CD14-positive monocyte (primary cell): ENCODE data around the gene FHOD3. TPM values are rescaled to one million over a fixed set of nuclear protein-coding genes. Genes with fewer than 3 reads are reported as not detected.

ENCODE experiments used
- DNase-seq, 3 donors: peaks; one replicate each; pipeline ENCODE4 v3.0.0-alpha.2; 2011 to 2022
- H2AFZ ChIP-seq: 2 replicates; pipeline ENCODE4 v1.6.0; 2012; ENCODE audit warnings: mild to moderate bottlenecking, low read depth, low read length, inconsistent platforms; ENCODE audit not compliant: insufficient read depth, poor library complexity, severe bottlenecking
- H3K27ac ChIP-seq, 2 donors: 1 replicate in 1 of 2; 2 replicates in 1 of 2; pipeline ENCODE4 v1.5.1; 2012 to 2013; ENCODE audit warnings: low read length in 2 of 2, control low read depth in 1 of 2, inconsistent platforms in 1 of 2, low read depth in 1 of 2, mild to moderate bottlenecking in 1 of 2
- H3K27me3 ChIP-seq, 2 donors: one replicate each; pipeline versions ENCODE4 v1.6.0 to v1.6.1; 2011 to 2013; ENCODE audit warnings: low read length in 2 of 2; ENCODE audit not compliant: control insufficient read depth in 2 of 2, insufficient read depth in 2 of 2
- H3K36me3 ChIP-seq, 2 donors: replicated peaks in 1 of 2; 1 replicate in 1 of 2; 2 replicates in 1 of 2; pipeline versions ENCODE4 v1.5.1 to v1.6.1; 2012 to 2013; ENCODE audit warnings: low read length in 2 of 2, control low read depth in 1 of 2, inconsistent platforms in 1 of 2, mild to moderate bottlenecking in 1 of 2; ENCODE audit not compliant: insufficient read depth in 2 of 2, control insufficient read depth in 1 of 2
- H3K4me1 ChIP-seq, 2 donors: 1 replicate in 1 of 2; 2 replicates in 1 of 2; pipeline versions ENCODE4 v1.5.1 to v1.6.1; 2012 to 2013; ENCODE audit warnings: low read length in 2 of 2, control low read depth in 1 of 2, inconsistent platforms in 1 of 2, mild to moderate bottlenecking in 1 of 2, moderate library complexity in 1 of 2; ENCODE audit not compliant: insufficient read depth in 2 of 2, control insufficient read depth in 1 of 2
- H3K4me2 ChIP-seq: replicated peaks from 2 replicates; pipeline ENCODE3; 2012; ENCODE audit warnings: low read length, moderate library complexity, mild to moderate bottlenecking; ENCODE audit not compliant: poor library complexity, severe bottlenecking; ENCODE audit errors: extremely low read depth
- H3K4me3 ChIP-seq, 3 experiments: fragments of 200-600 bp in 1 of 3; sonication (generic) in 1 of 3; replicated peaks in 1 of 3; 1 replicate in 2 of 3; 2 replicates in 1 of 3; pipeline ENCODE4 v1.5.1; 2011 to 2013; ENCODE audit warnings: low read length in 3 of 3, mild to moderate bottlenecking in 3 of 3, control low read depth in 2 of 3, low read depth in 2 of 3, inconsistent platforms in 1 of 3, moderate library complexity in 1 of 3
- H3K79me2 ChIP-seq: 2 replicates; pipeline ENCODE4 v1.6.0; 2012; ENCODE audit warnings: mild to moderate bottlenecking, control low read depth, inconsistent platforms, low read length, moderate library complexity; ENCODE audit not compliant: insufficient read depth
- H3K9ac ChIP-seq: 2 replicates; pipeline ENCODE4 v1.6.0; 2017; ENCODE audit warnings: low read length, mild to moderate bottlenecking; ENCODE audit not compliant: insufficient read depth, poor library complexity, severe bottlenecking
- H3K9me3 ChIP-seq, 2 donors: replicated peaks in 1 of 2; 1 replicate in 1 of 2; 2 replicates in 1 of 2; pipeline versions ENCODE4 v1.5.1 to v1.6.1; 2012 to 2013; ENCODE audit warnings: low read length in 2 of 2, control low read depth in 1 of 2; ENCODE audit not compliant: control insufficient read depth in 1 of 2, insufficient read depth in 1 of 2
- H4K20me1 ChIP-seq: 2 replicates; pipeline ENCODE4 v1.6.0; 2012; ENCODE audit warnings: mild to moderate bottlenecking, low read length, control low read depth, moderate library complexity; ENCODE audit not compliant: insufficient read depth
- H3K27ac Mint-ChIP-seq, 7 donors: one replicate each; pipeline ENCODE4 v1.8.0; 2020; ENCODE audit warnings: mild to moderate bottlenecking in 7 of 7, mixed read lengths in 7 of 7, moderate library complexity in 6 of 7, inconsistent platforms in 2 of 7
- H3K27me3 Mint-ChIP-seq, 3 donors: one replicate each; pipeline ENCODE4 v1.8.0; 2021 to 2022; ENCODE audit warnings: low read depth in 3 of 3, mild to moderate bottlenecking in 3 of 3, mixed read lengths in 3 of 3, moderate library complexity in 3 of 3, inconsistent platforms in 1 of 3
- H3K36me3 Mint-ChIP-seq, 2 donors: one replicate each; pipeline ENCODE4 v1.8.0; 2020; ENCODE audit warnings: mixed read lengths in 2 of 2, inconsistent platforms in 1 of 2, mild to moderate bottlenecking in 1 of 2
- H3K4me1 Mint-ChIP-seq: one replicate; pipeline ENCODE4 v1.8.0; 2020; ENCODE audit warnings: mild to moderate bottlenecking, mixed read lengths
- H3K4me3 Mint-ChIP-seq, 2 donors: one replicate each; pipeline ENCODE4 v1.8.0; 2020; ENCODE audit warnings: mild to moderate bottlenecking in 2 of 2, mixed read lengths in 2 of 2, moderate library complexity in 1 of 2
- H3K9me3 Mint-ChIP-seq, 7 donors: one replicate each; pipeline ENCODE4 v1.8.0; 2020 to 2022; ENCODE audit warnings: mixed read lengths in 7 of 7, mild to moderate bottlenecking in 6 of 7, moderate library complexity in 6 of 7, inconsistent platforms in 2 of 7
- WGBS: methylation state at CpG from one replicate; pipeline ENCODE4 v1.1.5; 2013; ENCODE audit warnings: missing lambda C conversion rate; ENCODE audit not compliant: insufficient coverage; 5-methylcytosine and 5-hydroxymethylcytosine counted together
- intact Hi-C, 2 donors: fragments of 100-400 bp; cut with micrococcal nuclease; formaldehyde crosslinking; loops; one replicate each; pipeline versions ENCODE4 v1.15.0 to v1.15.1; 2023
- polyA plus RNA-seq, 3 donors: library from polyadenylated mRNA; depleted of rRNA in 1 of 3; unstranded in 2 of 3; stranded (reverse) in 1 of 3; fragments of 300-500 nt in 2 of 3; fragments of >200 nt in 1 of 3; fragmentation: Illumina TruSeq in 2 of 3; gene quantifications; 1 replicate in 2 of 3; 2 replicates in 1 of 3; pipeline ENCODE4 v1.2.3, GENCODE V29; 2012 to 2021
- TF ChIP-seq, protein P1 (sequence below): fragments of 200-600 bp; IDR thresholded peaks from one replicate; pipeline ENCODE4 v1.8.0; 2022; ENCODE audit warnings: antibody characterized with exemption, mild to moderate bottlenecking

Gene FHOD3
- polyA plus RNA-seq, 3 donors = not detected

DNA sequence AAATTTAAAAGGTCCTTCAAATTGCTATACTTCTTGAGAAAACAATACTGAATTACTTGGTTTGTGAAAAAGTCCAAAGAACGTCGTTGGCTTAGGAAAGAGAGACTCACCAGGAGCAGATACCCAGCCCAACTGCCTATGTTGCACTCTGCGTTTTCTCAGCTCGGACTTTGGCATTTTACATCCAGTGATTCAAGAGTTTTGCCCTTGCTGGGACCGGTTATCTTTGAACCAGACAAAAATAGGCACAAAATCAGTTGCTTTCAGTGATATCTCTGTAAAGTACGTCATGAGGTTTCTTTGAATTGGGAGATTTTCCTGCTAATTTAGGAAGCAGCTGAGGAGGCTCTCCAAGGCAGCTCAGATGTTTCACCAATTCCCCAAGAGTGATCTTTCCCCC is 29.3 kb downstream of the FHOD3 start:
- Histone ChIP-seq H3K27ac (no peak overlapping the region), H3K4me2 (no peak overlapping the region), H3K27me3 (no peaks in the 10 kb centered on the region), H3K4me3 (no peak overlapping the region), H3K79me2 (no peaks in the 10 kb centered on the region), H3K9ac (no peak overlapping the region), H3K4me1 (no peaks in the 10 kb centered on the region), H2AFZ (no peak overlapping the region), H4K20me1 (no peaks in the 10 kb centered on the region), H3K36me3 (no peaks in the 10 kb centered on the region), H3K9me3 (no peaks in the 10 kb centered on the region)
- WGBS = 88% methylated on average over 4 of the region's 6 CpGs
- H3K4me3 Mint-ChIP-seq = no peak overlapping the region
- no peaks in the 10 kb centered on the region for H3K36me3 Mint-ChIP-seq
- DNase-seq = no peak
- intact Hi-C loops = no loop called here
- H3K27me3 Mint-ChIP-seq = peaks cover 11 to 16% (median 12%) of the 10 kb centered on the region in 3 donors
- no peaks in the 10 kb centered on the region for H3K4me1 Mint-ChIP-seq
- TF ChIP-seq, protein P1, sequence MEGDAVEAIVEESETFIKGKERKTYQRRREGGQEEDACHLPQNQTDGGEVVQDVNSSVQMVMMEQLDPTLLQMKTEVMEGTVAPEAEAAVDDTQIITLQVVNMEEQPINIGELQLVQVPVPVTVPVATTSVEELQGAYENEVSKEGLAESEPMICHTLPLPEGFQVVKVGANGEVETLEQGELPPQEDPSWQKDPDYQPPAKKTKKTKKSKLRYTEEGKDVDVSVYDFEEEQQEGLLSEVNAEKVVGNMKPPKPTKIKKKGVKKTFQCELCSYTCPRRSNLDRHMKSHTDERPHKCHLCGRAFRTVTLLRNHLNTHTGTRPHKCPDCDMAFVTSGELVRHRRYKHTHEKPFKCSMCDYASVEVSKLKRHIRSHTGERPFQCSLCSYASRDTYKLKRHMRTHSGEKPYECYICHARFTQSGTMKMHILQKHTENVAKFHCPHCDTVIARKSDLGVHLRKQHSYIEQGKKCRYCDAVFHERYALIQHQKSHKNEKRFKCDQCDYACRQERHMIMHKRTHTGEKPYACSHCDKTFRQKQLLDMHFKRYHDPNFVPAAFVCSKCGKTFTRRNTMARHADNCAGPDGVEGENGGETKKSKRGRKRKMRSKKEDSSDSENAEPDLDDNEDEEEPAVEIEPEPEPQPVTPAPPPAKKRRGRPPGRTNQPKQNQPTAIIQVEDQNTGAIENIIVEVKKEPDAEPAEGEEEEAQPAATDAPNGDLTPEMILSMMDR = no peak
- no peak overlapping the region for H3K27ac Mint-ChIP-seq
- peaks cover 0 to 7% (median 2%) of the 10 kb centered on the region in 7 donors for H3K9me3 Mint-ChIP-seq

DNA sequence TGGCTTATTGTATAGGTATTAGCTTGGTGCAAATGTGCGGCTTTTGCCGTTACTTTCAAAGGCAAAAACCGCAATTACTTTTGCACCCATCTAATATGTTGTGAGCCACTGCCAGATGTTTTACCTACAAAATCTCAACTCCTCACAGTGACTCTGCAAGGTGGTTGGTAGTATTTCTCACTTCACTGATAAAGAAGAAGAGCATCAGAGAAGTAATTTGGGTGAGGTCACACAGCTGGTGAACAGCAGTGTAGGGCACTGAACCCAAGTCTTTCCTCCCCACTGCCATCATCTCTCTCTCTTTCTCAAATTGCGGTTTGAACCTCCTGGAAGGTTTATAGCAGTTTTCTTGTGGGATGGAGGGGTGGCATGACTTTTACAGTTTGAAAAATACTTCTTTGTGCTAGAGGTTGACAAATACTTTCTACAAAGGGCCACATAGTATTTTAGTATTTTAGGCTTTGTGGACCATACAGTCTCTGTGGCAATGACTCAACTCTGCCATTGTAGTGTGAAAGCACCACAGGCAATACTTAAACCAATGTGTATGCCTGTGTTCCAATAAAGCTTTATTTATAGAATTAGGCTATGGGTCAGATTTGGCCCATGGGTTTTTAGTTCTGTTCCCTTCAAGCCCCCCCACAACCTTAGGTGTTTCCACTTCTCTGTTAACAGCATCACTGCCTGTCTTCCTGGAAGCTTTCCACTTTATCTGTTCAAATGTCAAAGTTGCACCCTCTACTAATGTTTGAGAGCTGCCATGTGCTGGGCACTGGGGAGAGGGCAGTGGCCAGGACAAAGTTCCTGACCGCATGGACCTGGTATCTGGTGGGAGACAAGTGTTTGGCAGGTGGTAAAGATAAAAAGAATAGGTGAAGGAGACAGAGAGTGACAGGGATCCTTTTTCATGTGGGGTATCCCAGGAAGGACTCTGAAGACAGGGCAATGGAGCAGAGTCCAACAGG is 30.1 kb downstream of the FHOD3 start:
- H3K4me2 ChIP-seq = no peak overlapping the region
- H3K4me3 ChIP-seq = no peak overlapping the region
- DNase-seq = no peak
- H3K27ac ChIP-seq = no peak overlapping the region
- WGBS = 83% methylated on average over 1 of the region's 5 CpGs
- TF ChIP-seq, protein P1 = no peak
- intact Hi-C loops = no loop called here
- Mint-ChIP-seq H3K9me3 (peaks cover 0 to 3% (median 0%) of the 10 kb centered on the region in 7 donors), H3K4me3 (no peak overlapping the region), H3K36me3 (no peaks in the 10 kb centered on the region), H3K4me1 (no peaks in the 10 kb centered on the region), H3K27ac (no peak overlapping the region), H3K27me3 (peaks cover 7 to 10% (median 8%) of the 10 kb centered on the region in 3 donors)
- no peak overlapping the region for H3K9ac ChIP-seq
- no peaks in the 10 kb centered on the region for H4K20me1 ChIP-seq
- H3K4me1 ChIP-seq = no peaks in the 10 kb centered on the region
- H3K27me3 ChIP-seq = no peaks in the 10 kb centered on the region
- H3K79me2 ChIP-seq = no peaks in the 10 kb centered on the region
- H2AFZ ChIP-seq = no peak overlapping the region
- no peaks in the 10 kb centered on the region for H3K9me3 ChIP-seq
- H3K36me3 ChIP-seq = no peaks in the 10 kb centered on the region
